GM18498 (cell line): ENCODE results near the gene GAL3ST3.

Source experiments
- ATAC-seq: cut with Tn5 transposase; IDR thresholded peaks from one replicate; pipeline ENCODE4 v1.9.1; 2021; ENCODE audit warnings: mild to moderate bottlenecking, moderate library complexity; ENCODE audit not compliant: unreplicated experiment

Gene GAL3ST3

GRCh38 chr11:66070604-66071380 is 21.8 kb upstream of the GAL3ST3 start:
- peak; percentile 19 for ATAC-seq

- peak; percentile 67 for ATAC-seq
Measured at GRCh38 chr11:66069715-66070603, 21.0 kb upstream of the GAL3ST3 start, which contains the start of gene PACS1. Gene PACS1 (plus strand): TSS chr11:66070272. CDS start chr11:66070487, 215 bp downstream.

- ATAC-seq, result peak; percentile 11
Measured at GRCh38 chr11:66068923-66069714, 20.2 kb upstream of the GAL3ST3 start.

- no peak for ATAC-seq
Measured at GRCh38 chr11:66068154-66068821, 19.3 kb upstream of the GAL3ST3 start.

GRCh38 chr11:66067640-66068039 is 18.7 kb upstream of the GAL3ST3 start:
- no peak for ATAC-seq

- no peak for ATAC-seq
Measured at GRCh38 chr11:66066751-66067150, 17.8 kb upstream of the GAL3ST3 start.

- ATAC-seq, result no peak
Measured at GRCh38 chr11:66064571-66064970, 15.6 kb upstream of the GAL3ST3 start.

- no peak for ATAC-seq
Measured at GRCh38 chr11:66063900-66064299, 14.9 kb upstream of the GAL3ST3 start.

GRCh38 chr11:66062408-66062807 is 13.4 kb upstream of the GAL3ST3 start:
- ATAC-seq, result no peak

- no peak for ATAC-seq
Measured at GRCh38 chr11:66061268-66061667, 12.3 kb upstream of the GAL3ST3 start.

- ATAC-seq, result no peak
Measured at GRCh38 chr11:66059966-66060680, 11.2 kb upstream of the GAL3ST3 start.

GRCh38 chr11:66056501-66056900 is 7.5 kb upstream of the GAL3ST3 start:
- no peak for ATAC-seq

GRCh38 chr11:66055021-66055420 is 6.1 kb upstream of the GAL3ST3 start:
- ATAC-seq, result no peak

GRCh38 chr11:66052664-66052982 is 3.7 kb upstream of the GAL3ST3 start:
- no peak for ATAC-seq

GRCh38 chr11:66051766-66052663 is 3.1 kb upstream of the GAL3ST3 start, which contains the start of gene SF3B2:
Gene SF3B2 (plus strand): TSS chr11:66052364. CDS start chr11:66052385, 21 bp downstream.
- ATAC-seq, result peak; percentile 96

GRCh38 chr11:66051371-66051765 is 2.4 kb upstream of the GAL3ST3 start:
- ATAC-seq, result no peak

- no peak for ATAC-seq
Measured at GRCh38 chr11:66050581-66051231, 1.7 kb upstream of the GAL3ST3 start.
